Stimulated activated effector memory CD8-positive, alpha-beta T cell treated with anti-CD3 and anti-CD28 coated beads, Interleukin-12 subunit alpha, Interleukin-12 subunit beta, amount 100 ng/mL, for 72 hours (primary cell): ENCODE results near the gene ALX4.
A peak's percentile ranks its signal among the peaks of the same experiment; 100 is the strongest.

ENCODE experiments used
- ATAC-seq: fragments of 150-1000 bp; cut with Tn5 transposase; 2 replicates; pipeline ENCODE4 v1.10.0; 2021
- DNase-seq, 2 donors: peaks; one replicate each; pipeline ENCODE4 v3.0.0; 2021 to 2022; ENCODE audit warnings: low spot score in 2 of 2
- H3K27ac Mint-ChIP-seq: one replicate; pipeline ENCODE4 v1.8.0; 2022; ENCODE audit warnings: mild to moderate bottlenecking, mixed read lengths
- H3K36me3 Mint-ChIP-seq: one replicate; pipeline ENCODE4 v1.8.0; 2022; ENCODE audit warnings: mild to moderate bottlenecking, mixed read lengths
- H3K4me1 Mint-ChIP-seq: one replicate; pipeline ENCODE4 v1.8.0; 2022; ENCODE audit warnings: mixed read lengths
- H3K4me3 Mint-ChIP-seq: one replicate; pipeline ENCODE4 v1.8.0; 2022; ENCODE audit warnings: mild to moderate bottlenecking, mixed read lengths
- H3K9me3 Mint-ChIP-seq: one replicate; pipeline ENCODE4 v1.8.0; 2022; ENCODE audit warnings: mixed read lengths

Gene ALX4

DNA sequence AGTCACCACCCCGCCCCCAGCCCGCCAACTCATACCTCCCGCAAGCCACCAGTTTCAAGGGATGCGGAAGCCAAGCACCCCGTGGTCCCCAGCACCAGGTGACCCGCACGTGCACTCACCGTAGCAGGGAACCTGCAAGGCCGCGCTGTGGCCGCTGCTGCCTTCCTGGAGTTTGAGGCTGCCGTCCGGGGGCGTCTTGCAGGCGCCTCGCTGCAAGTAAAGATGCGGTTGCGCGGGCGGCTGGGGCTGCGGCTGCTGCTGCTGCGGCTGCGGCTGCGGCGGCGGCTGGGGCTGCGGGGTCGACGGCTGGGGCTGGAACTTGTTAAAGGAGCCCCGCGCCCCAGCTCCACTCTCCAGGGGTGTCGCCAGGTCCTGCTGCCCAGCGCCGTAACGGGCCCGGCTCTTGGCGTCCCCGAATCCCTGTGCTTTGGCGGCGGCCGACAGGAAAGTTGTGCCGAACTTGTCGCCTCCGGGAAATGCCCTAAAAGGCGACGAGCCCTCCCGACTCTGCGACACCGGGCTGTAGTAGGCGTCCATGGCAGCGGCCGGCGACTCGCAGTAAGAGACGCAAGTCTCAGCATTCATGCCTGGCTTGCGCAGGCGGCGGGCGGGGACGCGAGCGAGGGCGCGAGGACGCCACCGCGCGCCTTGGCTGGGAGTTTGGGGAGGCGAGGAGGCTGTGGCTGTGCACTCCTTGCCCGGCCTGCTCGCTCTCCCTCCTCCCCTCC, at the start of gene ALX4:
Gene ALX4, minus strand, starts transcription at position 662 of the 728 bp plus-strand sequence. Its CDS starts 77 bp downstream, at position 585.
- ATAC-seq (peak; percentile 25), DNase-seq (peak in 1 of 2 donors; percentile 10)
- Mint-ChIP-seq H3K4me3 (peak within 1 kb of the TSS; percentile 27), H3K4me1 (peaks cover 23% of the 10 kb centered on the region), H3K36me3 (peaks cover 7% of the 10 kb centered on the region), H3K27ac (no peak within 1 kb of the TSS), H3K9me3 (no peaks in the 10 kb centered on the region)

DNA sequence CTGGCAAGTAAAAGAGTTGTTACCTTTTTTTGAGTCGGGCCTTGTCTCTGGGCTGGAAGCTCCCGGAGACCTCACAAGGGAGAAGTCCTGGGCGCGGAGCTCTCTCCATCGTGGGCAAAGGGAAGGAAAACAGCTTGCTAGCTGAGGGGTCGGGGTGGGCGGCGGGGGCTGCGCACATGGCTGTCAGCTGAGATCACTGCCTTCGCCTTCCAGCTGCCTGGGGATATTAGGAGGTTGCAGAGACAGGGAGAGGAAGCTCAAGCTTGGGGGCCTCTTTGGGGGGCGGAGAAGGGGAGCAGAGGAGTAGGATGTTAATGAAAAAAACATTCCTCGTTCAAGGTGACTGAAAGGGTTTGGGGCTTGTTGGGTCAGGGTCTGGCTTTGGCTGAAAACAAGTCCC, 49.2 kb upstream of the ALX4 start:
- DNase-seq (no peak), ATAC-seq (no peak)
- Mint-ChIP-seq H3K27ac (no peak overlapping the region), H3K9me3 (no peaks in the 10 kb centered on the region), H3K36me3 (no peaks in the 10 kb centered on the region), H3K4me3 (no peak overlapping the region), H3K4me1 (no peaks in the 10 kb centered on the region)

DNA sequence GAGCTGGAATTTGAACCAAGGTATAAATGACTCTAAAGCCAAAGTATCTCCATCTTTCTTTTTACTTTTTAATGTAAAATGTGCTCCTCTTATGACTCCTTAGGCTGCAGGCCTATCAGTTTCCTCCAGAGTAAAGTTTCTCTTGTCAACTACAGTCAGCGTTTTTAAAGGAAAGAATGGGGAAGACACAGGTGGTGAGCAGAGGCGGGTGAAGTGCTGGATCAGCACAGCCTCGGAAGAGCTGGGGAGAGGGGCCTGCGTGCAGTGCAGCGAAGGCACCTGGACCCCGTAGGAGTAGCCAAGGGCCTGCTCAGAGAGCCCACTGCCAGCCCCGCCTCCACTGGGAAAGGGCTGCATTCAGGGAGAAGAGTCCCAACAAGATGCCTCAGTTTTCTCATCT, 48.8 kb upstream of the ALX4 start:
- no peaks in the 10 kb centered on the region for H3K4me1 Mint-ChIP-seq
- no peaks in the 10 kb centered on the region for H3K9me3 Mint-ChIP-seq
- ATAC-seq (no peak), DNase-seq (no peak)
- H3K4me3 Mint-ChIP-seq: no peak overlapping the region
- no peak overlapping the region for H3K27ac Mint-ChIP-seq
- H3K36me3 Mint-ChIP-seq: no peaks in the 10 kb centered on the region

DNA sequence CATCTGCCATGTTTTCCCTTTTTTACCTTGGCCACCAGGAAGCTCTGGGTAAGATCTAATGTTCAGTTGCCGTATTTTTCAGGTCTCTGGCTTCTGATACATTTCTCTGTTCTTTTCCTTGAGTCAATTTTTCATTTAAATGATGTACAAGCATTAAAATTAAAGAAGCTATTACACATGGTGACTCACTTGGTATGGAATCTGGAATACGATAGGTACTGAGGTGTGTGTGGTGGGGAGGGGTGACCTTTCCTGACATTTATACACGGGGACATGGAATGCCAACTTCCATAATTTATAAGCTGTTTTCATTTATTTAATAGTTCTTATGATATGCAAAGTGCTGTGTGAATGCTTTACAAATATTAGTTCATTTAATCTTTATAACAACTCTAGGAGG, 47.8 kb upstream of the ALX4 start:
- no peak overlapping the region for H3K27ac Mint-ChIP-seq
- H3K9me3 Mint-ChIP-seq: no peaks in the 10 kb centered on the region
- H3K36me3 Mint-ChIP-seq: no peaks in the 10 kb centered on the region
- ATAC-seq (no peak), DNase-seq (no peak)
- H3K4me1 Mint-ChIP-seq: no peaks in the 10 kb centered on the region
- no peak overlapping the region for H3K4me3 Mint-ChIP-seq

DNA sequence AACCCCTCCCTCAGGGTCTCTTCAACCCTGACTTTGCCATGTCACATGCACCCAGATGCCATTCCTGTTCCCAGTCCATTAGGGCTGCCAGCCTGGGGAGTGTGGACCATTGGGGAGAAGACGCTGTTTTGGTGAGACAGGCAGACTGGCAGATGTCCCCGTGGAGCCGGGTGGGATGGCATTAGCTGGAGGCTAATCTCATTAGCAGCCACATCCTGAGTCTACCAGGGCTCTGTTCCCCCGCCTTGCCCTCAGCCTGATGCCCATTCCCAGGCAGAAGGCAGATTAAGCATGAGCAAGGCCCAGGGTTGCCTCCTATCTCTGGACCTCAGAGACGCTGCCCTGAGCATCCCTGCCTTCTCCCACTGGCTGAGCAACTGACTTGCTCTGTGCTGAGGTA, 46.4 kb upstream of the ALX4 start:
- ATAC-seq: no peak
- Mint-ChIP-seq H3K4me3 (no peak overlapping the region), H3K27ac (no peak overlapping the region), H3K36me3 (no peaks in the 10 kb centered on the region), H3K4me1 (no peaks in the 10 kb centered on the region), H3K9me3 (no peaks in the 10 kb centered on the region)
- no peak for DNase-seq

DNA sequence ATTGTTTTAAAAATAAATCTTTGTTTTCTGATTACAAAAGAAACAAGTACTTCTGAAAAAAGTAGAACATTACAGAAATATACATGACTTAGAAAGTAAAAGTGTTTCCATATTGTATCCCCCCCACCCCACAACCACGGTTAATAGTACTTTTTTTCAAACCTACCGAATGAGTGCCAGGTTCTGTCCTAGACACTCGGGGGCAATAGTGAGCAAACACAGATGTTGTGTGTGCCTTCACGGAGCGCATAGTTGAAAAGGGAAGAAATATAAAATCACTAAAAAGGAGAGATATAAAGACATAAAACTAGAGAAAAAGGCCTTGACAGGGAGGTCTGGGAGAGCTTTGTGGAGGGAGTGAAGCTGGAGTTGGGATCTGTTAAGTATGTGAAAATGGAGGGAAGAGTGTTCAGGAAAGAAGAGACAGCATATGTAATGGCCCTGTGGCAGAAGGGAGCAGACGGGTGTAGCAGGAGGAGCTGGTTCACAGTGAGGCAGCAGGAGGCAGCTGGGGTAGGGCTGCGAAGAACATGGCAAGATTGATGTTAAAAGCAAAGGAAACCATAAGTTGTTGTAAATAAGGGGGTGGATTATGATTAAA, 42.1 kb upstream of the ALX4 start:
- DNase-seq: no peak
- Mint-ChIP-seq H3K4me3 (no peak overlapping the region), H3K9me3 (no peaks in the 10 kb centered on the region), H3K27ac (no peak overlapping the region), H3K36me3 (no peaks in the 10 kb centered on the region), H3K4me1 (no peaks in the 10 kb centered on the region)
- ATAC-seq: no peak

DNA sequence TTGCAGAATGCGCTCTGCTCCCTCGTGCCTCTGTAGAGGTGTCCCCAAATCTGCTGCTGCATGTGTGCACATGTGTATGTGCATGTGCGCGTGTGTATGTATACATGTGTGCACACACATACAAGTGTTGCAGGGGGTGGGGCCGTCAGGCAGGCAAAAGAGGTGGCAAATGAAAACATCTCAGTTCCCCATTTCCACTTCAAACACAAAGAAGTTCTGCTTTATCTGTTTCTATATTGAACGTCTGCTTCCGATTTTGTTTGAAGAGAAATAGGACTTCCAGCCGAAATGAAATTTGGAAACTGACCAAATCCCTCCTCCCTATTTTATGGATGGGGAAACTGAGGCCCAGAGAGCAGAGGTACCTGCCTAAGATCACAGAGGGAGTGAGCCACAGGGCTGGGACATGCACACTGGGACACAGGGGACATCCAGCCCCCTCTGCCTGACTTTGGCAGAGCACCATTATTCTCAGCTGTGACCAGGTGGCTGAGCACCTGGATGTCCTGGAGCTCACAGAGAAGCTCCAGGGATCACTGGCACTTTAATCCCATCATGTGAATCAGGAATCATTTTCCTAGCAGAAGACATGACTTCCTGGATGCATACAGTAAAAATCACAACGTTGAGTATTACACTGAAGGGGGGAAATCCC, 41.2 kb upstream of the ALX4 start:
- no peaks in the 10 kb centered on the region for H3K9me3 Mint-ChIP-seq
- no peak overlapping the region for H3K4me3 Mint-ChIP-seq
- no peaks in the 10 kb centered on the region for H3K4me1 Mint-ChIP-seq
- H3K36me3 Mint-ChIP-seq: no peaks in the 10 kb centered on the region
- no peak for ATAC-seq
- H3K27ac Mint-ChIP-seq: no peak overlapping the region
- DNase-seq: no peak

DNA sequence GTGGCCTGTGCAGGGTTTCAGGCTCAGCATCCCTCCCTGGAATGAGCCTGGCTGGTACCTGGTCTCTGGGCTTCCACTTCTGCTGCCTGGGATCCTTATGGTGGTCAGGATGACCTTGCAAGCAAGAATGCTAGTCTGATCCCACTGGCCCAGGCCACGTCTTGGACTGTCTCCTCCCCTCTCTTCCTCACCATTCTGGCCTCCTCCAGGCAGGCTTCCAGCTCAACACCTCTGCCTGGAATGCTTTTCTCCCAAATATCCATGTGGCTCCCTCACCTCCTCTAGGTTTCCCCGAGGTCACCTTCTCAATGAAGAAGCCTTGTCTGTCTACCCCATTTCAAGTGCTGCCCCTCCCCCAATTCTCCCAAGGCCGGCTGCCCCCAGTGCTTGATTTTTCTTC, 39.4 kb upstream of the ALX4 start:
- no peak for ATAC-seq
- Mint-ChIP-seq H3K4me3 (no peak overlapping the region), H3K36me3 (no peaks in the 10 kb centered on the region), H3K4me1 (no peaks in the 10 kb centered on the region), H3K9me3 (no peaks in the 10 kb centered on the region), H3K27ac (no peak overlapping the region)
- DNase-seq: no peak

DNA sequence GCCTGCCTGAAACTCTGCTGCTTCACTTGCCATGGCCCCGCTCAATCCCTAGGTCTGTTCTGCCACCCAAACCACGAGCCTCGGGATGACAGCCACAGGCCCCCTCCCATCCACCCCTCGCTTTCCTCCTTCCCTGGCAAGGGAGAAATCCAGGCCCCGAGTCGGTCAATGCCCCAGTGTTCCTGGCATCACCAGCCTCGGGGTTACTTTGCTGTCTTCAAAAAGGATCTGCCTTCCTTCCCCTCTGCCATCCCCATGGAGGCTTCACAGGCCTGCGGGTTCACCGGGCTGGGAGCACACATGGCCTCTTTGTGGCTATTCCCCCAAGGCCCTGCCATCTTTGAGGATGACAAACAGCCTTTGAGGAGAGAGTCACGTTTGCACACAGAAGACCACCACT, 38.8 kb upstream of the ALX4 start:
- Mint-ChIP-seq H3K4me3 (no peak overlapping the region), H3K9me3 (no peaks in the 10 kb centered on the region), H3K36me3 (no peaks in the 10 kb centered on the region), H3K4me1 (no peaks in the 10 kb centered on the region), H3K27ac (no peak overlapping the region)
- DNase-seq: no peak
- ATAC-seq: no peak

DNA sequence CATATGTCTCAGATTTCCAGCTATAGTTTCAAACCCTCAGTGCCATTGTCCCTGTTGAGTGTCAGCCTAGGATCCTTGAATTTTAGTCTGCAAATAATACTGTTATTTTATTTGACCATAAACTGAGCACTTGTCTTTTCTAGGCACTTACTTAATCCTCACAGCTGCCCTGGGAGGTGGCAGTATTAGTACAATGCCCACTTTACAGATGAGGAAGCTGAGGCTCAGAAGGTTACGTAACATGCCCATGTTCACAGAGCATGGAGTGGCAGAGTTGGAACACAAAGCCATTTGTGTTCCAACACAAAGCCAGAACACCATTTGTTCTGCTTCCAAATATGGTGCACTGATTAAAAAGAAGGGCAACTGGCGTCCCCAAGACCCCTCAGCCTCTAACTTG, 38.2 kb upstream of the ALX4 start:
- H3K9me3 Mint-ChIP-seq: no peaks in the 10 kb centered on the region
- no peak for ATAC-seq
- no peak overlapping the region for H3K4me3 Mint-ChIP-seq
- H3K4me1 Mint-ChIP-seq: no peaks in the 10 kb centered on the region
- no peak for DNase-seq
- H3K36me3 Mint-ChIP-seq: no peaks in the 10 kb centered on the region
- no peak overlapping the region for H3K27ac Mint-ChIP-seq

DNA sequence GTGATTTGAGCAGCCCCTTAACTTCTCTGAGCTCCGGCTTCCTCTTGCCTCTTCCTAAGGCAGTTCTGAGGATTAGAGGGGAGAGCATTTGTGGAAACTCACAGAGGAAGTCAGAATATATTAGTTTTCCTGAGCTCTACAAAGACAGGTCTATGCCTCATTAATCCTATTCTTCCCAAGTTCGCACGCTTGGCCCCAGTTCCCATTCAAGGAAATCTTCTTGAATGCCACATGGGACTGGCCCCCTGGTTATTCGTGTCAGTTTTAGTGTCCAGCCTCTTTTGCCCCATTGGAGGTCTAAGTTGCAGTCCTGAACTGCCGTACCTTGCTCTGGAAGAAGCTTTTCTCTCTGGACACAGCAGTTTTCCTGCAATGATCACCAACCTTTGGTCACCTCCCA, 37.6 kb upstream of the ALX4 start:
- Mint-ChIP-seq H3K36me3 (no peaks in the 10 kb centered on the region), H3K4me1 (no peaks in the 10 kb centered on the region), H3K4me3 (no peak overlapping the region), H3K27ac (no peak overlapping the region), H3K9me3 (no peaks in the 10 kb centered on the region)
- ATAC-seq (no peak), DNase-seq (no peak)

DNA sequence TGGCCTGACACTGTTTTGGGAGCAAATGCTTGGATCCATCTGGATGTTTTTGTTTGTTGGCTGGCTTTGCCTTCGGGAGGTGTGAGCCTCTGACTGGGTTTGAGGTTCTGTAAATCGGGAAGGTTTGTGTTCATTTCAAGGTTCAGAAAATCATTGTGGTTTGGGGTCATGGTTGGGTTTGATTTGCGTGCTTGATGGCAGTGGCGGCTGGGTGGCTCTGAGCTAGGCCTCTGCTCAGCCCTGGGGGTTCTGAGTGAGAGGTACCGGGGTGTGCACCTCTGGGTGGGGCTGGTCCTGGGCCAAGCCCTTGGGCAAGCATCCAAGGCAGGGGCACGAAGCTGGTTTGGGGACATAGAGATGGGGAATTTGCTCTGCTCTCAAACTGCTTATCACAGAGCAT, 37.0 kb upstream of the ALX4 start:
- Mint-ChIP-seq H3K4me3 (no peak overlapping the region), H3K4me1 (no peaks in the 10 kb centered on the region), H3K9me3 (no peaks in the 10 kb centered on the region), H3K27ac (no peak overlapping the region), H3K36me3 (no peaks in the 10 kb centered on the region)
- no peak for DNase-seq
- no peak for ATAC-seq

DNA sequence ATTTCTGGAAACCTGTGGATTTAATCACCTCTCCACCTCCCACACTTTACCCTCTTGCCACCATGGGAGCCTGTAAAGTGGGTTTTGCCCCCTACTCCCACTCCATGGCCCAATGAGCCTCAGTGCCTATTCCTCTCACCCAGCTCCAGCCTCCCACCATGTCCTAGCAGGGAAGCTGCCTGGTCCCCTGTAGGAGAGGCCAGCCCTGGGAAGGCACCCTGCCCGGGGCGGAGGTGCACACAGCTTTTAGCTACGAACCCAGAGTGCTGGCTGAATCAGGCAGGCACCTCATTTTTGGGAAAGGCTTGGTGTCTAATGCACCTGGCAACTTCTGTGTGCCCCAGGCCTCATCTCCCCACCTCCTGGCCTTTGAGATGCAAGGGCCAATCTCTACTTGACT, 35.8 kb upstream of the ALX4 start:
- Mint-ChIP-seq H3K9me3 (no peaks in the 10 kb centered on the region), H3K4me3 (no peak overlapping the region), H3K4me1 (no peaks in the 10 kb centered on the region), H3K27ac (no peak overlapping the region), H3K36me3 (no peaks in the 10 kb centered on the region)
- no peak for ATAC-seq
- no peak for DNase-seq

DNA sequence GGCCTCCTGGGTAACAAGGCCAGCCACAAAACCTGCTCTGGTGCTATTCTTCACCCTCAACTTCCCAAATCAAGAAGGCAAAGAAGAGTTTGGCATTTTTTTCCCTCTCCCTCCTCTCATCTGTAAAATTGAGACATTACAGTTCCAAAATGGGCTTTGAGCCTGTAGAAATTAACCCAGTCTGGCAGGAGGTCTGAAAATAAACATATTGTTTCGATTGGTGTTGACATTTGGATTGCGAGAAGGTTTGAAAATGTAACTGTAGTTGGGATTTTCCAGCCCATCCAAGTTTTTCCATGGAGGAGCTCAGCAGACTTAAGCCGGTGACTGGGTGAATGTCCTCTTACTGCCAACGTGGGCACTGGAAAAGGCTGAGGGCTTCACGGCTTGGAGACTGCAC, 35.0 kb upstream of the ALX4 start:
- H3K27ac Mint-ChIP-seq: no peak overlapping the region
- no peaks in the 10 kb centered on the region for H3K9me3 Mint-ChIP-seq
- H3K36me3 Mint-ChIP-seq: no peaks in the 10 kb centered on the region
- no peaks in the 10 kb centered on the region for H3K4me1 Mint-ChIP-seq
- no peak overlapping the region for H3K4me3 Mint-ChIP-seq
- DNase-seq (no peak), ATAC-seq (no peak)

DNA sequence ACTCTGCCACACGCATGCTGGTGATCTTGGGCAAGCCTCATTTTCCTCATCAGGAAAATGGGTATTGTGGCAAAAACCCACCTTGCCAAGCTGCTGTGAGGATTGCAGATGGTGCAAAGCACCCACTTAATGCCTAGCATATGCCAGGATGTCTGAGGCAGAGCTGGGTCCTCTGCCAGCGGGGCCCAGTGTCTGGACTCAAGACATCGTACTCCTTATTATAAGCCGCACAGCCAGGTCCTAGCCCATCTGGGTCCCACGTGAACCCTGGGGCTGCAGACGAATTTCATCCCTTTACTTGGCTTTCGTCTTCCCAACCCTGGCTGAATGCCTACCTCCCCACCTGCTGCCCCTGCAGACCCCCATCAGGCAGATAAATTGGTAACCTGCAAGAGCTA, 34.5 kb upstream of the ALX4 start:
- H3K27ac Mint-ChIP-seq: no peak overlapping the region
- no peaks in the 10 kb centered on the region for H3K9me3 Mint-ChIP-seq
- no peak for ATAC-seq
- no peak overlapping the region for H3K4me3 Mint-ChIP-seq
- no peaks in the 10 kb centered on the region for H3K36me3 Mint-ChIP-seq
- no peaks in the 10 kb centered on the region for H3K4me1 Mint-ChIP-seq
- DNase-seq: no peak

DNA sequence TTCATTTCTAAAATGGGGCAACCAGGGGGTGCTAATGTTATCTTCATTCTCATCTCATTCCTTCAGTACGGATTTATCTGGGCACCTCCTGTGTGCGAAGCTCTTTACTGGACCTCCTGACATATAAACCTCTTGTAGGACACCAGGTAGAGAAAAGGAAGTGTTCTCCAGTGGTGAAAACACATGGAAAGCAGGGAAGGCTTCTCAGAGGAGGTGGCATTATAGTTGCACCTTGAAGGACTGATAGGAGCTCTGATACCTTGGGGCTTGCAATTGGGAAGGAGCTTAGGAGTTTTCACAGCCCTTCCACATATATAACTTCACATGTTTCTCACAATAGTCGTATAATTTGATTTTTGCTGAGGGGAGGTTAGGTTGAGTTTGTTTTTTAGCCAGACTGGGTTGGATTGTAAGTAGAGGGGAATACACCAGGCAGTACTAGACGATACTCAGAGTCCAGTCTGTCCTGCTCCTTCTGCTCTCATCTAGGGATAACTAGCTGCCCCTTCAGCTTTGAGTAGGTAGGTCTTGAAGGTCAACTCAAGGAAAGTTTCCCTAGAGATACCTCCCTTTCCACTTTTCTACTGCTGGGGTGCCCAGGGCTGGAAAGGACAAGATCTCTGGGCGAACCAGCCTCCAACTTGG, 34.0 kb upstream of the ALX4 start:
- Mint-ChIP-seq H3K4me3 (no peak overlapping the region), H3K9me3 (no peaks in the 10 kb centered on the region), H3K36me3 (no peaks in the 10 kb centered on the region), H3K27ac (no peak overlapping the region), H3K4me1 (no peaks in the 10 kb centered on the region)
- DNase-seq: no peak
- ATAC-seq: no peak
